Measurements from ENCODE around the gene CGREF1. TPM values are rescaled to one million over a fixed set of nuclear protein-coding genes. Genes with fewer than 3 reads are reported as not detected.

Gene CGREF1
- total and polyA plus RNA-seq, 7 experiments from 2014 or later, result 0.34 to 3.5 (median 0.52) TPM; not detected in 1

GRCh38 chr2:27087823-27088410, 31.0 kb downstream of the CGREF1 start:
- intact Hi-C loops (cut with micrococcal nuclease), result loop anchor here (5.0 to 10.0 kb wide), 3 partner anchors 174 to 397 kb away; partner anchors contain the start of genes CENPA (in 1 of the 2), IFT172 (in 1 of the 2) and SLC30A3 (in 1 of the 2)
- Histone ChIP-seq H3K27me3 (ENCODE audit: control insufficient read depth in 2 of 2, insufficient read depth in 2 of 2, low read length in 2 of 2) (no peaks in the 10 kb centered on the region), H3K4me1 (ENCODE audit: control insufficient read depth in 2 of 2, insufficient read depth in 2 of 2, low read length in 2 of 2) (peaks cover 6 to 12% of the 10 kb centered on the region in 2 donors), H3K9me3 (ENCODE audit: control insufficient read depth in 2 of 3, low read length in 3 of 3) (no peaks in the 10 kb centered on the region), H3K27ac (ENCODE audit: low read depth, low read length) (no peak overlapping the region), H3K36me3 (ENCODE audit: control insufficient read depth in 2 of 3, insufficient read depth in 3 of 3, low read length in 3 of 3) (no peaks in the 10 kb centered on the region), H3K4me3 (ENCODE audit: low read length) (no peak overlapping the region)
- ATAC-seq (no peak), DNase-seq (no peak)
- H3K4me1 Mint-ChIP-seq, result peaks cover 7 to 44% (median 22%) of the 10 kb centered on the region in 7 donors
- H3K36me3 Mint-ChIP-seq, result no peaks in the 10 kb centered on the region
- H3K27ac Mint-ChIP-seq, result no peak overlapping the region
- H3K27me3 Mint-ChIP-seq, result no peaks in the 10 kb centered on the region
- ChIA-PET CTCF (interaction anchor here (1.3 to 1.8 kb wide), 5 partner anchors 14 to 191 kb away, joined by 3 to 6 read pairs (median 5); partner anchors contain the start of gene AGBL5), POLR2A (interaction anchor here (0.5 to 12.0 kb wide), 9 partner anchors 9 to 1656 kb away, joined by 3 to 134 read pairs (median 3); partner anchors contain the start of genes AGBL5, OST4 and PREB)
- H3K4me3 Mint-ChIP-seq, result peak overlapping the region; percentile 19 to 91 (median 61)
- no peaks in the 10 kb centered on the region for H3K9me3 Mint-ChIP-seq

- Mint-ChIP-seq H3K36me3 (no peaks in the 10 kb centered on the region), H3K27me3 (no peaks in the 10 kb centered on the region), H3K27ac (peak within 1 kb of the TSS; percentile 30 to 91 (median 78)), H3K4me3 (peak within 1 kb of the TSS; percentile 75 to 91 (median 86)), H3K4me1 (peaks cover 7 to 41% (median 22%) of the 10 kb centered on the region in 7 donors), H3K9me3 (no peaks in the 10 kb centered on the region)
- Histone ChIP-seq H3K9me3 (ENCODE audit: control insufficient read depth in 2 of 3, low read length in 3 of 3) (no peaks in the 10 kb centered on the region), H3K27me3 (ENCODE audit: control insufficient read depth in 2 of 2, insufficient read depth in 2 of 2, low read length in 2 of 2) (no peaks in the 10 kb centered on the region), H3K27ac (ENCODE audit: low read depth, low read length) (peak within 1 kb of the TSS; percentile 90), H3K36me3 (ENCODE audit: control insufficient read depth in 2 of 3, insufficient read depth in 3 of 3, low read length in 3 of 3) (no peaks in the 10 kb centered on the region), H3K4me3 (ENCODE audit: low read length) (peak within 1 kb of the TSS; percentile 73), H3K4me1 (ENCODE audit: control insufficient read depth in 2 of 2, insufficient read depth in 2 of 2, low read length in 2 of 2) (peaks cover 11 to 16% of the 10 kb centered on the region in 2 donors)
- intact Hi-C loops (cut with micrococcal nuclease), result loop anchor here (1.0 to 10.0 kb wide), 18 partner anchors 9 to 398 kb away; partner anchors contain the start of genes ATRAID (in 2 of the 2), CAD (in 2 of the 2), OST4 (in 2 of the 2) and PREB (in 2 of the 2)
- ATAC-seq, result no peak
- peak in 2 of 9 donors; percentile 18 to 44 for DNase-seq
- CTCF ChIA-PET, result interaction anchor here (0.5 to 1.8 kb wide), 9 partner anchors 10 to 192 kb away, joined by 3 to 6 read pairs (median 4); partner anchors contain the start of gene AGBL5
- POLR2A ChIA-PET, result interaction anchor here (0.5 to 12.0 kb wide), 15 partner anchors 10 to 320 kb away, joined by 3 to 134 read pairs (median 3); partner anchors contain the start of genes AGBL5, CAD, OST4 and PREB
Measured at GRCh38 chr2:27086724-27087593, 32.0 kb downstream of the CGREF1 start, which contains the start of gene KHK. Gene KHK, plus strand, starts transcription at chr2:27086772. Its CDS starts 488 bp downstream, at chr2:27087260.

GRCh38 chr2:27086090-27086723, 32.7 kb downstream of the CGREF1 start:
- Mint-ChIP-seq H3K4me1 (peaks cover 13 to 47% (median 29%) of the 10 kb centered on the region in 7 donors), H3K9me3 (no peaks in the 10 kb centered on the region), H3K27ac (peak overlapping the region; percentile 30 to 91 (median 78)), H3K27me3 (no peaks in the 10 kb centered on the region), H3K4me3 (peak overlapping the region; percentile 75 to 91 (median 86)), H3K36me3 (no peaks in the 10 kb centered on the region)
- POLR2A ChIA-PET, result interaction anchor here (1.0 to 12.0 kb wide), 8 partner anchors 10 to 236 kb away, joined by 3 to 134 read pairs (median 5); partner anchors contain the start of genes AGBL5 and OST4
- Histone ChIP-seq H3K36me3 (ENCODE audit: control insufficient read depth in 2 of 3, insufficient read depth in 3 of 3, low read length in 3 of 3) (no peaks in the 10 kb centered on the region), H3K9me3 (ENCODE audit: control insufficient read depth in 2 of 3, low read length in 3 of 3) (no peaks in the 10 kb centered on the region), H3K27ac (ENCODE audit: low read depth, low read length) (peak overlapping the region; percentile 90), H3K27me3 (ENCODE audit: control insufficient read depth in 2 of 2, insufficient read depth in 2 of 2, low read length in 2 of 2) (no peaks in the 10 kb centered on the region), H3K4me3 (ENCODE audit: low read length) (peak overlapping the region; percentile 68), H3K4me1 (ENCODE audit: control insufficient read depth in 2 of 2, insufficient read depth in 2 of 2, low read length in 2 of 2) (peaks cover 18 to 22% of the 10 kb centered on the region in 2 donors)
- ATAC-seq, result peak; percentile 96
- DNase-seq, result peak; percentile 94 to 100 (median 99)
- CTCF ChIA-PET, result interaction anchor here (0.9 to 1.6 kb wide), 4 partner anchors 18 to 126 kb away, joined by 3 to 5 read pairs (median 4); partner anchors contain the start of gene AGBL5
- intact Hi-C loops (cut with micrococcal nuclease), result loop anchor here (1.0 to 10.0 kb wide), 18 partner anchors 10 to 399 kb away; partner anchors contain the start of genes ATRAID (in 2 of the 2), CAD (in 2 of the 2), OST4 (in 2 of the 2) and PREB (in 2 of the 2)

GRCh38 chr2:27085673-27086089, 33.2 kb downstream of the CGREF1 start:
- ATAC-seq, result no peak

GRCh38 chr2:27085062-27085672, 33.8 kb downstream of the CGREF1 start:
- peak overlapping the region; percentile 56 to 91 (median 80) for H3K4me3 Mint-ChIP-seq
- H3K27me3 Mint-ChIP-seq, result no peaks in the 10 kb centered on the region
- peaks cover 19 to 55% (median 37%) of the 10 kb centered on the region in 7 donors for H3K4me1 Mint-ChIP-seq
- DNase-seq (no peak), ATAC-seq (no peak)
- CTCF ChIA-PET, result interaction anchor here (1.2 to 2.1 kb wide), 3 partner anchors 14 to 218 kb away, joined by 4 to 6 read pairs (median 5); partner anchors contain the start of genes AGBL5 and OST4
- Histone ChIP-seq H3K36me3 (ENCODE audit: control insufficient read depth in 2 of 3, insufficient read depth in 3 of 3, low read length in 3 of 3) (no peaks in the 10 kb centered on the region), H3K4me3 (ENCODE audit: low read length) (peak overlapping the region; percentile 68), H3K27me3 (ENCODE audit: control insufficient read depth in 2 of 2, insufficient read depth in 2 of 2, low read length in 2 of 2) (no peaks in the 10 kb centered on the region), H3K9me3 (ENCODE audit: control insufficient read depth in 2 of 3, low read length in 3 of 3) (no peaks in the 10 kb centered on the region), H3K27ac (ENCODE audit: low read depth, low read length) (peak overlapping the region; percentile 90), H3K4me1 (ENCODE audit: control insufficient read depth in 2 of 2, insufficient read depth in 2 of 2, low read length in 2 of 2) (peaks cover 22 to 23% of the 10 kb centered on the region in 2 donors)
- POLR2A ChIA-PET, result interaction anchor here (1.5 to 12.0 kb wide), 4 partner anchors 12 to 51 kb away, joined by 3 to 134 read pairs (median 55); partner anchors contain the start of genes AGBL5 and OST4
- no peaks in the 10 kb centered on the region for H3K9me3 Mint-ChIP-seq
- H3K27ac Mint-ChIP-seq, result peak overlapping the region in 8 of 9 donors; percentile 48 to 75 (median 59)
- intact Hi-C loops (cut with micrococcal nuclease), result loop anchor here (5.0 to 10.0 kb wide), 3 partner anchors 177 to 400 kb away; partner anchors contain the start of genes CENPA (in 1 of the 2), IFT172 (in 1 of the 2) and SLC30A3 (in 1 of the 2)
- H3K36me3 Mint-ChIP-seq, result no peaks in the 10 kb centered on the region

More at GRCh38 chr2:27085673-27086089, 33.2 kb downstream of the CGREF1 start:
- H3K27ac Mint-ChIP-seq, result peak overlapping the region in 8 of 9 donors; percentile 22 to 62 (median 56)
- Histone ChIP-seq H3K4me1 (ENCODE audit: control insufficient read depth in 2 of 2, insufficient read depth in 2 of 2, low read length in 2 of 2) (peaks cover 22% of the 10 kb centered on the region in 2 donors), H3K9me3 (ENCODE audit: control insufficient read depth in 2 of 3, low read length in 3 of 3) (no peaks in the 10 kb centered on the region), H3K36me3 (ENCODE audit: control insufficient read depth in 2 of 3, insufficient read depth in 3 of 3, low read length in 3 of 3) (no peaks in the 10 kb centered on the region), H3K27ac (ENCODE audit: low read depth, low read length) (peak overlapping the region; percentile 90), H3K4me3 (ENCODE audit: low read length) (peak overlapping the region; percentile 68), H3K27me3 (ENCODE audit: control insufficient read depth in 2 of 2, insufficient read depth in 2 of 2, low read length in 2 of 2) (no peaks in the 10 kb centered on the region)
- H3K4me3 Mint-ChIP-seq, result peak overlapping the region; percentile 45 to 91 (median 80)
- no peaks in the 10 kb centered on the region for H3K36me3 Mint-ChIP-seq
- intact Hi-C loops (cut with micrococcal nuclease), result loop anchor here (1.0 to 10.0 kb wide), 18 partner anchors 11 to 399 kb away; partner anchors contain the start of genes ATRAID (in 2 of the 2), CAD (in 2 of the 2), OST4 (in 2 of the 2) and PREB (in 2 of the 2)
- ChIA-PET CTCF (interaction anchor here (1.2 to 1.6 kb wide), 4 partner anchors 19 to 218 kb away, joined by 3 to 5 read pairs (median 4); partner anchors contain the start of gene AGBL5), POLR2A (interaction anchor here (1.5 to 12.0 kb wide), 5 partner anchors 11 to 52 kb away, joined by 3 to 134 read pairs (median 18); partner anchors contain the start of genes AGBL5 and OST4)
- no peaks in the 10 kb centered on the region for H3K9me3 Mint-ChIP-seq
- H3K4me1 Mint-ChIP-seq, result peaks cover 18 to 52% (median 34%) of the 10 kb centered on the region in 7 donors
- no peaks in the 10 kb centered on the region for H3K27me3 Mint-ChIP-seq
- peak in 3 of 9 donors; percentile 7 to 49 (median 16) for DNase-seq

Data from naive thymus-derived CD4-positive, alpha-beta T cell (primary cell).